Type B pancreatic cell (in vitro differentiated cells): ENCODE data around the gene TEX12. TPM values are rescaled to one million over a fixed set of nuclear protein-coding genes. Genes with fewer than 3 reads are reported as not detected.

ENCODE experiments used
- DNase-seq: peaks from one replicate; pipeline ENCODE4 v3.0.0; 2021; ENCODE audit warnings: mixed read lengths; ENCODE audit not compliant: unreplicated experiment; ENCODE audit errors: extremely low spot score
- H3K27ac Mint-ChIP-seq: 2 replicates; pipeline ENCODE4 v1.8.0; 2021; ENCODE audit warnings: mild to moderate bottlenecking, mixed read lengths
- H3K27me3 Mint-ChIP-seq: 2 replicates; pipeline ENCODE4 v1.8.0; 2021; ENCODE audit warnings: mixed read lengths
- H3K36me3 Mint-ChIP-seq: 2 replicates; pipeline ENCODE4 v1.8.0; 2021; ENCODE audit warnings: mixed read lengths
- H3K4me1 Mint-ChIP-seq: one replicate; pipeline ENCODE4 v1.8.0; 2021; ENCODE audit warnings: mixed read lengths; ENCODE audit not compliant: unreplicated experiment
- H3K4me3 Mint-ChIP-seq: 2 replicates; pipeline ENCODE4 v1.8.0; 2021; ENCODE audit warnings: mild to moderate bottlenecking, mixed read lengths
- H3K9me3 Mint-ChIP-seq: 2 replicates; pipeline ENCODE4 v1.8.0; 2021; ENCODE audit warnings: mixed read lengths
- CTCF ChIP-seq: fragments of 200-600 bp; sonication (generic); conservative IDR thresholded peaks from 2 replicates; pipeline ENCODE4 v1.5.0; 2021; ENCODE audit warnings: antibody characterized with exemption, mild to moderate bottlenecking
- total RNA-seq: library from RNA; stranded (reverse); gene quantifications from 2 replicates; pipeline ENCODE4 v1.2.1, GENCODE V29; 2021; ENCODE audit warnings: low replicate concordance

TEX12 gene
- total RNA-seq, 1 donor from 2014 or later, result not detected

- H3K27ac Mint-ChIP-seq, result no peak overlapping the region
- H3K4me1 Mint-ChIP-seq, result peaks cover 5% of the 10 kb centered on the region
Observed at GRCh38 chr11:112200252-112200651, 33.1 kb downstream of the TEX12 start.

DNA sequence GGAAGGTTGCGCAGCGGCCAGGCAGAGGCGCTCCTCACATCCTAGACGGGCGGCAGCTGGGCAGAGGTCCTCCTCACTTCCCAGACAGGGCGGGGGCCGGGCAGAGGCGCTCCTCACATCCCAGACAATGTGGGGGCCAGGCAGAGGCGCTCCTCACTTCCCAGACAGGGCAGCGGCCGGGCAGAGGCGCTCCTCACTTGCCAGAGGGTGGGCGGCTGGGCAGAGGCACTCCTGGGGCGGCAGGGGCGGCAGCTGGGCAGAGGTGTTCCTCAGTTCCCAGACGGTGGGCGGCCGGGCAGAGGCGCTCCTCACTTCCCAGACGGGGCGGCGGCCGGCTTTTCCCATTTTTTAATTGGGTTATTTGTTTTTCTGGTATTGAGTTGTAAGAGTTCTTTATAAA lies 38.9 kb downstream of the TEX12 start:
- no peak overlapping the region for H3K4me3 Mint-ChIP-seq
- no peaks in the 10 kb centered on the region for H3K9me3 Mint-ChIP-seq
- no peak for TF ChIP-seq CTCF
- no peak overlapping the region for H3K27ac Mint-ChIP-seq
- no peaks in the 10 kb centered on the region for H3K4me1 Mint-ChIP-seq
- peaks cover 3% of the 10 kb centered on the region for H3K36me3 Mint-ChIP-seq
- DNase-seq, result no peak
- H3K27me3 Mint-ChIP-seq, result peaks cover 11% of the 10 kb centered on the region

More at GRCh38 chr11:112200252-112200651, 33.1 kb downstream of the TEX12 start:
- no peak for TF ChIP-seq CTCF
- no peaks in the 10 kb centered on the region for H3K9me3 Mint-ChIP-seq
- no peak overlapping the region for H3K4me3 Mint-ChIP-seq
- H3K36me3 Mint-ChIP-seq, result no peaks in the 10 kb centered on the region
- H3K27me3 Mint-ChIP-seq, result peaks cover 15% of the 10 kb centered on the region
- DNase-seq, result no peak

DNA sequence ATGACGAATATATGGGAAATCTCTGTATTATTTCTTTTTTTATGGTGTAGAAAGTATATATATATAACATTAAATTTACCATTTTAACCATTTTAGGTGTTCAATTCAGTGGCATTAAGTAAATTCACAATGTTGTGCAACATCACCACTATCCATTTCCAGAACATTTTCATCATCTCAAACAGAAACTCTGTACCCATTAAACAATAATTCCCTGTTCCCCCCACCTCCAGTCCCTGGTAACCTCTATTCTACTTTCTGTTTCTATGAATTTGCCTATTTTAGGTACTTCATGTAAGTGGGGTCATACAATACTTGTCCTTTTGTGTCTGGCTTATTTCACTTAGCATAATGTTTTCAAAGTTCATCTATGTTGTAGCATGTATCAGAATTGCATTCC lies 43.7 kb downstream of the TEX12 start:
- H3K9me3 Mint-ChIP-seq, result no peaks in the 10 kb centered on the region
- TF ChIP-seq CTCF, result no peak
- no peak overlapping the region for H3K27ac Mint-ChIP-seq

DNA sequence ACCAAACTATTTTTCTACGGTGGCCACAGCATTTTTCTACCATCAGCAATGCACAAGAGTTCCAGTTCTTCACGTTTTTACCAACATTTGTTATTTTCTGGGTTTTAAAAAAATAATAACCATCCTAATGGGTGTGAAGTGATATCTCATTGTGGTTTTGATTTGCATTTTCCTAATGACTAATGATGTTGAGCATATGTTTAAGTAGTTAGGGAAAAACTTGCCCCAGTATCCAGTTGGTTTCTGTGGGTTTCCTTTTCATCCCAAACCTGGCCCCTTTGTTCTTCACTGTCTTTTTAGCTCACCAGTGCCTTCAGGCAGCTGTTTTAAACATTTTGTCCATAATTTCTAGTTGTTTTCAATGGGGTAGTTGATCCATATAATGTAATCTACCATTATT lies 44.4 kb downstream of the TEX12 start:
- DNase-seq, result no peak
- no peak overlapping the region for H3K4me3 Mint-ChIP-seq
- peaks cover 13% of the 10 kb centered on the region for H3K27me3 Mint-ChIP-seq
- TF ChIP-seq CTCF, result no peak
- H3K9me3 Mint-ChIP-seq, result no peaks in the 10 kb centered on the region
- H3K27ac Mint-ChIP-seq, result no peak overlapping the region
- peaks cover 3% of the 10 kb centered on the region for H3K36me3 Mint-ChIP-seq
- H3K4me1 Mint-ChIP-seq, result no peaks in the 10 kb centered on the region

More for the DNA sequence above, 43.7 kb downstream of the TEX12 start:
- Mint-ChIP-seq H3K4me3 (no peak overlapping the region), H3K27me3 (peaks cover 13% of the 10 kb centered on the region), H3K4me1 (no peaks in the 10 kb centered on the region), H3K36me3 (peaks cover 3% of the 10 kb centered on the region)
- no peak for DNase-seq

DNA sequence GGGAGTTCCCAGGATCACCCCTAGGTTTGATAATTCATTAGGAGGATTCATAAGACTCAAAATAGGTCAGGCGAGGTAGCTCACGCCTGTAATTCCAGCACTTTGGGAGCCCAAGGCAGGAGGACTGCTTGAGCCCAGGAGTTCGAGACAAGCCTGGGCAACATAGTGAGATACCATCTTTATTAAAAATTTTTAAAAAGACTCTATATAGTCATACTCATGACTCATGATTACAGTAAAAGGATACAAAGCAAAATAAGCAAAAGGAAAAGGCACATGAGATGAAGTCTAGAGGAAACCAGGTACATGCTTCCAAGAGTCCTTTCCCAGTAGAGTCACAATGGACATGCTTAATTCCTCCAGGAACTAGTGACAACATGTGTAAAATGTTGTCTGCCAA lies 45.1 kb downstream of the TEX12 start:
- H3K36me3 Mint-ChIP-seq, result no peaks in the 10 kb centered on the region
- no peak overlapping the region for H3K27ac Mint-ChIP-seq
- no peak for DNase-seq
- no peaks in the 10 kb centered on the region for H3K4me1 Mint-ChIP-seq
- TF ChIP-seq CTCF, result no peak
- no peak overlapping the region for H3K4me3 Mint-ChIP-seq
- no peaks in the 10 kb centered on the region for H3K9me3 Mint-ChIP-seq
- H3K27me3 Mint-ChIP-seq, result peaks cover 13% of the 10 kb centered on the region

DNA sequence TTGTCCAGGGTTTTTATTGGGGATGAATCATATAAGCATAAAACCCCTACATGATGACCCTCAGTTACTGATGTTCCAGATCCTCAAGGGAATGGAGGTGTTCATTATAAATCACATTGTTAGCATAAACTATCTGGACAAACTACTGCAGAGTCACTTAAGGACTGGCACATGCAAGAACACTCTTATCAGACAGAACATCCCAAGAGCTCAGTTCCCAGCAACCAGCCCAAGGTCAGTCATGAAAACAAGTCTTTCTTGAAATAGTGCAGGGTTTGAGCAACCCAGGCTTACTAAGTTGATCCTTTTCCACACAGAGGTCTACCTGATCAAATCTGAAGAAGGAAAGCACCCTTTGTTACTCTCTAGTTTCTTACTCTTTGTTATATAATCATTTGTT lies 45.5 kb downstream of the TEX12 start:
- H3K36me3 Mint-ChIP-seq, result no peaks in the 10 kb centered on the region
- no peak overlapping the region for H3K4me3 Mint-ChIP-seq
- no peaks in the 10 kb centered on the region for H3K4me1 Mint-ChIP-seq
- H3K9me3 Mint-ChIP-seq, result no peaks in the 10 kb centered on the region
- no peak for DNase-seq
- H3K27ac Mint-ChIP-seq, result no peak overlapping the region
- TF ChIP-seq CTCF, result no peak
- H3K27me3 Mint-ChIP-seq, result peaks cover 13% of the 10 kb centered on the region
